ENCODE results near the gene MEGF6.

Gene MEGF6

DNA sequence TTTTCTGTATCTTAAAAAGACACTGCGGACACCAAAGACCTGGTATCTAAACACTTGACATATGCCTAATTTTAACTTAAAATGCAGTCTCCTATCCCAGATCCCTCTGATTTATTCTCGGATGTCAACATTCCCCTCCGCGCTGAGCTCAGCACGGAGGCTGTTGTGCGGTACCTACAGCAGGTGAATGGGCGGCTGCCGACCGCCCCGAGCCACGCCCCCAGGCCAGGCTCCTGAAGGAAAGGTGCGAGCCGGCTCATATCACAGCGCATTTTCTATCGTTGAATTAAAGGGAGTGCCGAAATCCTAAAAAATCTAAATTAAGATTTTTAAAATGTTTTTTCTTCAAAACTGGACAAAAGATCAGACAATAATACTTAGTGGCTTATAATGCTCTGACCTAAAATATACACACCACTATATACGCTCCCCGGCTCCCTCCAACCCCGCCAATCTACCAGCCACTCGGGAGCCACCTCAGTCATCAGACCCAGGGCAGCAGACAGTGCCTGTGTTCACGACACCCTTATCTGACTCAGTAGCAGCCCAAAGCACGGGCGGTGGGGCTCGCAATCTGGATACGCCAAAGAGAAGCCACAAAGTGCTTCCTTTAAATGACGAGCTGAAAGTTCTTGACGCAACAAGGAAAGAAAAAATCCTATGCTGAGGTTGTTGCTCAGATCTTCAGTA, 34.5 kb upstream of the MEGF6 start:
- DNase-seq (ENCODE audit: low spot score), result no peak

DNA sequence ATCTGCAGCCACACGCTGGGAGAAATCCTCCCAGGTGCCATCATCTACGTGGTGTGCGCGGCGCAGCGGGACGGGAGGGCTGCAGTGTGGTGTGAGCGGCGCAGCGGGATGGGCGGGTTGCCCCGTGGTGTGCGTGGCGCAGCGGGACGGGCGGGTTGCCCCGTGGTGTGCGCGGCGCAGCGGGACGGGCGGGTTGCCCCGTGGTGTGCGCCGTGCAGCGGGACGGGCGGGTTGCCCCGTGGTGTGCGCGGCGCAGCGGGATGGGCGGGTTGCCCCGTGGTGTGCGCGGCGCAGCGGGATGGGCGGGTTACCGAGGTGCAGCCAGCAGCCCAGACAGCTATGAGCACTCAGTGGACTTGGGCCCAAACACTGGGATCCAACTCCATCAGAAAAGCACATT, 33.9 kb upstream of the MEGF6 start:
- no peak for DNase-seq (ENCODE audit: low spot score)

DNA sequence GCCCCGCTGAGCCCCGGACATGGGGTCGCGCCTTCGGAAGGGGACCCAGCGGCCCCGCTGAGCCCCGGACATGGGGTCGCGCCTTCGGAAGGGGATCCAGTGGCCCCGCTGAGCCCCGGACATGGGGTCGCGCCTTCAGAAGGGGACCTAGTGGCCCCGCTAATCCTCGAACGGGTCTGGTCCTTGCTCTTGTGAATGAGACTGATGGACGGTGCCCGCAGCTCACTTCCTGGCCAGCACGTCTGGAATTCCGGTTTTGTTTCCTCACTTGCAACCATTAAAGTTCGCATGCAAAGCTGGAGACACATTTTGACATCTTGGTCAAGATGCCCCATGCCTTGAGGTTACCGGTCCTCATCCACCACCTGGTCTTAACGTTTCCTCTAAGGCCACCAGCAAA, 33.0 kb upstream of the MEGF6 start:
- DNase-seq (ENCODE audit: low spot score), result no peak

DNA sequence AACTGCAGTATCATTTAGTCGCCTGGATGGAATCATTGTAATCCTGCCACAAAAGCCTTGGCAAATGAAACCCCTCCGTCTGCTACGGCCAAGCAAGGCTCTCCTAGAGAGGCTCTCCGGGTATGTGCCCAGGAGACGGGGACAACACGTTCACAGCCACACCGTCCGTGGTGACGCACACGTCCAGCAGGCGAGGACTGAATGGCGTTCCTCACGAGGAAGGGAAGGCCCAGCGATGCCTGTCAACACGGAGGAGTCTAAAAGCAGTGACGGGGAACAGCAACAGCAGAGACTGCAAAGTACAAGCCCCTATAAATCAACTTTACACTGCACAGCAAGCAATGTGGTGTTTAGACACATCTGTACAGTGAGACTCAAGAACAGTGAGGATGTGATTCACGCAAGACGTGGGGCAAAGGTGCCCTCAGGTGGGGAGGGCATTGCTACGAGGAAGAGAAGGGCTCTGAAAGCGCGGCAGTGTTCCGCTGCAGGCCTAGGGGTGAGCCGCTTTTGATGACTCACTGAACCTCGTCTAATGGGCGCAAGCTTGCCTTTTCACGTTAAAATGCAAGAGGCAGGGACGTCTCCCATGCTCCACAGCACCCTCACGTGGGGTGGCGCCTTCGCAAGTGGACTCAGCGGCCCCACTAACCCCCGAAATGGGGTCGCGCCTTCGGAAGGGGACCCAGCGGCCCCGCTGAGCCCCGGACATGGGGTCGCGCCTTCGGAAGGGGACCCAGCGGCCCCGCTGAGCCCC, 31.8 kb upstream of the MEGF6 start:
- DNase-seq (ENCODE audit: low spot score), result no peak

DNA sequence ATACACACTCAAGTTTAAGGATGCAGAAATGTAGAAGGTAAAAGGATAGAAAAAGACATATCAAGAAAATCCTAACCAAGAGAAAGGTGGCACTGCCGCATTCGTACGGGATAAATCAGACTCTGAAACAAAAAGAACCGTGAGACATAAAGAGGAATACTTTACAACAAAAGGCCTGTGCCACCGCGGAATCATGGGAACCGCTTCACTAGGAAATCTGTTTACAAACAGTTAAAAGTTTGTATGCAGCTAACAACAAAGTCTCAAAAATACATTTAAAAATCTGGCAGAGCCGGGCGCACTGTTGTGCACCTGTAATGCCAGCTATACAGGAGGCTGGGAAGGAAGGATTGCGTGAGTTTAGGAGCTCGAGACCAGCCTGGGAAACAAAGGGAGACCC, 30.5 kb upstream of the MEGF6 start:
- DNase-seq (ENCODE audit: low spot score), result no peak

DNA sequence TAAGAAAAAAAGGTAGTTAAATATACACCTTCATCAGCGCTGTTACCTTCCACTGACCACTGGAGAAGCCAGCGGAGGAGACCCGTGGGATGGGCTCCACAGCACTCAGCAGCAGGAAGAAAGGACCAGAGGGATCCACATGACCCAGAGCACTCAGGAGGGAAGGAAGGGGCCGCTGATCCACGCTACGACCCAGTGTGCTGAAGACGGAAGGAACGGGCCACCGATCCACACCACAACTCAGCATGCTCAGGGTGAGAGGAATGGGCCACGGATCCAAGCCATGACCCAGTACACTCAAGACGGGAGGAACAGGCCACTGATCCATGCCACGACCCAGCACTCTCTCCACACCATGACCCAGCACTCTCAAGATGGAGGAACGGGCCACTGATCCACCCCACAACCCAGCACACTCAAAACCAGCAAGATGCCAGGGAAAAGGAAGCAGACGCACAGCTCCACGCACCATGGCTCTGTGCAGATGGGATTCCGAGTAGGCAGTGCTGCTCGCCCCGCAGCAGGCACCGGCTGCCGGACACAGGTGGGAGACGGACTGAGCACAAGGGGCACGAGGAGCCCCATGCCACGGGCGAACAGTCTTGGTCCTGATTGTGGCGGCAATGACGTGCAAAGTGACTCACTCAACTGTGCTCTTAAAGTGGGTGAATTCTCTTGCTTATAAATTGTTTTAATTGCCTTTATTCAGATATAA, 29.9 kb upstream of the MEGF6 start:
- DNase-seq (ENCODE audit: low spot score), result no peak

DNA sequence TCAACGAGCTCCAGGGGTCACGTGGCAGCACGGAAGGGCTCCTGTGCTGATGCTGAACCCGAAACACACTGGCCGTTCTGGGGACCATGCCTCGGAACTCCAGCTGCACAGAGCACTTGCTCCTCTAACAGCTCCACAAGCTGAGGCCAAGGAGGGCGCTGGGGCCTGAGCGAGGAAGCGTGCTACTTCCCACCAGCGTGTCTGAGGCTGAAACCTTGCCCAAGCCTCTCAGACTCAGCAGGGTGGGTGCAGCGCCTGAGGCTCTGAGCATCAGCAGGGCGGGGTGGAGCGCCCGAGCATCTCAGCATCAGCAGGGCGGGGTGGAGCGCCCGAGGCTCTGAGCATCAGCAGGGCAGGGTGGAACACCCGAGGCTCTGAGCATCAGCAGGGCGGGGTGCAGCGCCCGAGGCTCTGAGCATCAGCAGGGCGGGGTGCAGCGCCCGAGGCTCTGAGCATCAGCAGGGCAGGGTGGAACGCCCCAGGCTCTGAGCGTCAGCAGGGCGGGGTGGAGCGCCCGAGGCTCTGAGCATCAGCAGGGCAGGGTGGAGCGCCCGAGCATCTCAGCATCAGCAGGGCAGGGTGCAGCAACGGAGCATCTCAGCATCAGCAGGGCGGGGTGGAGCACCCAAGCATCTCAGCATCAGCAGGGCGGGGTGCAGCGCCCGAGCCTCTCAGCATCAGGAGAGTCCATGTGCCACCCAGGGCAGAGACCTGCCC, 29.0 kb upstream of the MEGF6 start:
- no peak for DNase-seq (ENCODE audit: low spot score)

DNA sequence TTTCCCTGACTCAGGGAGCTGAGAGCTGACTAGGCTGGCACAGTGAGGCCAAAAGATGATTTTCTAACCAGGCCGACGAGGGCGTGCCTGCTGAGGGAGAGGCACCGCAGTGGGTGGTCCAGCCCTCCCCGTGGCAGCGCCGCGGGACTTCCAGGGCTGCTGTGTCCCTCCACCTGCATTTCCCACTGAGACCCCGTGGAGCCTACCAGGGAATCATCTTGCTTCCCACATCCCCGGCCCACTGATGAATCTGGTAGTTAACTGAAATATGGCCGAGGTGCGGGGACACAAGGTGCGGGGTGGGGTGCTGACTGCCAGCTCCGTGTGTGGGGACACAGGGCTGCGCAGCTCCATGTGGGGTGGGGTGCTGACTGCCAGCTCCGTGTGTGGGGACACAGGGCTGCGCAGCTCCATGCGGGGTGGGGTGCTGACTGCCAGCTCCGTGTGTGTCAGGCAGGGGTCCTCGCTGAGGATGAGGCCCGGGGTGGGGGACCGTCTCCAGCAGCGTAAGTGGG, 28.1 kb upstream of the MEGF6 start:
- DNase-seq (ENCODE audit: low spot score), result no peak

DNA sequence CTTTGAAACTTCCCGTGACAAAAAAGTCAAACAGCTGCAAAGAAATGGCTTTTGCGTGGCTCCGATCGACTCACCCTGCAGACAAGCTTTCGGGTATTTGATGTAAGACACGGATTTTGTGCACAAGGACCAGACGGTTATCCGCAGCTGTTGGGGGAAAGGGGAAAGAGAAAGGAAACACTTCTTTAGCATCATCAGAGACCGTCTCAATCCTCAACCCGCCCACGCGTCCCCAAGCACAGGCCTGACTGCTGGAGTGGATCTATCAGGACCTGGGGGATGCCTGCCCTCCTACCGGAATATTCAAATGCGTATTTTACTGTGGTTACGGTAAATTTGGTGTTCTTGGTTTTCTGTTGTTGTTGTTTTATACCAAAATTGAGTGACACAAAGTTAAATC, 27.4 kb upstream of the MEGF6 start:
- no peak for DNase-seq (ENCODE audit: low spot score)

DNA sequence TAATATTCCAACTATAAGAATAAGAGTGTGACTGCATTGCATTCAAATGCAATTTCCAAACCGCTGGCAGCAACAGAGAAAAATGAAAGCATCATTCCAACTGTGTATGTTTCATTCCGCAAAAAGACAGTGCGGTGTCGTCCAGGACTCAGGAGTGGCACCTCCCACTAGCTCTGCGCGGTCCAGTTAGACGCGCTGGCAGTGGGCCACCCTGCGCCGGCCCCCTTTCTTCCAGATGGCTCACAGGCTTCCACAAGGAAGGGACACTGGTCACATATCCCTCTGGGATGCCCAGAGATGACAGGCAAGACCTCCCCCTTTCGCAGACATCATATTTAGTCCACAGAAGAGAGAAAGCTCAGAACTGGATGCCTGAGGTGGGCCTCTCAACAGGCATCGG, 26.7 kb upstream of the MEGF6 start:
- DNase-seq (ENCODE audit: low spot score), result no peak

DNA sequence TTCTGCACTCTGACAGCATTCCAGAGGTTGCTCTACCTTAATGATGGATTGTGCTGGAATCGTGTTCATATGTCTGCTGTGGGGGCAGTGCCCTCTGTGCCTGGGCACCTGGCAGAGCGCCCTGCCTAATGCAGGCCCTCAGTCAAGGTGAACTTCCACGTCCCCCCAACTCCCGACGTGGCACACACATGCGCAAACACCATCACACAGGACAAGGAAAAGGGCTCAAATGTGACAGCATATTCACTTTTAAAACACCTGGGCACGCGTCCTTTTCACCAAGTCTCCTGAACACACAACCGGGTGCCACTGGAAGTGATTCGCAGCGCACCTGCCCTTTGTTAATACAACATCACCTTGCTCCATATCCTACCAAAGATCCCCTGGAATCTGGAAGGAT, 25.2 kb upstream of the MEGF6 start:
- no peak for DNase-seq (ENCODE audit: low spot score)

DNA sequence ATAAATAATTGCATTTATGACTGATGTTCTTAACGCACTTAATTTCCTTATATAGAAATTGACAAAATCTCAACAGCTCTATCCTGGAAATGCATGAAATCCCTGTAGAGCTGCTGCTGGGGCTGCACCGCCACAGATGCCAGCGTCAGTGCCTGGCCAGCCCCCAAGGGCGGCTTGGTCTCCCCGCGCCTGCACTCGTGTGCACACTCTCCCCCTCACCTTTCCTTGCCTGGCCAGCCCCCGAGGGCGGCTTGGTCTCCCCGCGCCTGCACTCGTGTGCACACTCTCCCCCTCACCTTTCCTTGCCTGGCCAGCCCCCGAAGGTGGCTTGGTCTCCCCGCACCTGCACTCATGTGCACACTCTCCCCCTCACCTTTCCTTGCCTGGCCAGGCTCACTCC, 24.8 kb upstream of the MEGF6 start:
- no peak for DNase-seq (ENCODE audit: low spot score)

DNA sequence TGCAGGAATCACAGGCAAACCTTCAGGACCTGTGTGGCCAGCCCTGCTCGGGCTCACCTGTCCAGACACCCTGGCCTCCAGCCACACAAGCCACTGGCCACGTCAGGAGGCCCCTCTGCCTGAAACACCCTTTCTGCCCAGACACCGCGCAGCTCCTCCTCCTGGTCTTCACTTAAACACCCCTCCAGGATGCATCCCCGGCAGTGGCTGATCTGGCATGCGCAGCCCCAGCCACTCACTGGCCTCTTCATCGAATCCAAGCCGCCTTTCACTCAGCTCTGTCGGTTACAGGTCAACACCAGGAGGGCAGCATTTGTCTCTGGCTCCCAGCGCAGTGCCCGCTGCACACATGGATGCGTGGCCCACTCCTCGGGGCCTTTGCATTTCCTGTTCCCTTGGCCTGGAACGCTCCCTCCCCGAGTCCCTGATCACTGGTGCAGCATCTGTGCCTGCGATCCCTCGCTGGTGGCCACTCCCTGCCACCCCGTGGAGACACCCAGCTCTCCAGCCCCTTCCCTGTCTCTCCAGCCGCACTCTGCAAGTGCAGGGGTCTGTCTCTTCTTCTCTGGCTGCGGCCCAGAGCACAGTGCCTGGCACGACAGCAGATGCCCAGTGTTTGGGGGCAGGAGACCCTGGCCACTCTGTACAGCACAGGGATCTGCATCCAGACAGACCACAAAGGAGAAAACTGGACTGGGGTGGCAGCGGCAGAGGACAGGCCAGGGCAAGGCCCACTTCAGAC, 22.9 kb upstream of the MEGF6 start:
- no peak for DNase-seq (ENCODE audit: low spot score)

DNA sequence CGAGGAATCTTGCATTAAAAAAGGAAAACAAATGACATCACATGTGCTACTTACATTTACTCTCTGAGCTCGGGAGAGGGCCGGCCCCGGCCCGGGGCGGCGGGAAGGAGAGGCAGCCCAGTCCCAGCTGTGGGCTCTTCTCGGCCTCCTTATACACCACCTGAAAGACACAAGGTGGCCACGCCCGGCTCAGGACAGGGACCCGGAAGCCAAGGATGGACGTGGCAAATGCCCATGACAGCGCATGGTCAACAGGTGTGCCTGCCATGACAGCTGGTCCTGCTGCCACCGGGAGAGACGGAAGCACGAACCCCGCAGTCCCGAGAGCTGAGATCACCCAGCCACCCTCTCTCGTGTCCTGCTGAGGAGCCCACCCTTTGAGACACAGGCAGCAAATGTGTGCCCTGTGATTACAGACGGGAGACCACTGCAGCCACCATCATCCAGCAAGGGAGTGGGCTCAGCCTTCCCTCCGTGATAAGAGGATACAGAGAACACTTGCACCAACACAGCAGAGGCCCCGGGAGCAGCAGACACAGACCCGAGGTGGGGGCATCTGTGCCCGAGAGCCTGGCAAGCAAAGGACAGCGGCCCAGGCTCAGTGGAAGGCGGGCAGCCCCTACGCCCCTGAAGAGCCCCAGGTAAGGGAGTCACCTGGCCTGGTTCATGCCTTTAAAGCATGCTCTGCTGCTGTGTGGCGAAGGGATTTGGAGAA, 22.2 kb upstream of the MEGF6 start:
- DNase-seq (ENCODE audit: low spot score), result no peak

DNA sequence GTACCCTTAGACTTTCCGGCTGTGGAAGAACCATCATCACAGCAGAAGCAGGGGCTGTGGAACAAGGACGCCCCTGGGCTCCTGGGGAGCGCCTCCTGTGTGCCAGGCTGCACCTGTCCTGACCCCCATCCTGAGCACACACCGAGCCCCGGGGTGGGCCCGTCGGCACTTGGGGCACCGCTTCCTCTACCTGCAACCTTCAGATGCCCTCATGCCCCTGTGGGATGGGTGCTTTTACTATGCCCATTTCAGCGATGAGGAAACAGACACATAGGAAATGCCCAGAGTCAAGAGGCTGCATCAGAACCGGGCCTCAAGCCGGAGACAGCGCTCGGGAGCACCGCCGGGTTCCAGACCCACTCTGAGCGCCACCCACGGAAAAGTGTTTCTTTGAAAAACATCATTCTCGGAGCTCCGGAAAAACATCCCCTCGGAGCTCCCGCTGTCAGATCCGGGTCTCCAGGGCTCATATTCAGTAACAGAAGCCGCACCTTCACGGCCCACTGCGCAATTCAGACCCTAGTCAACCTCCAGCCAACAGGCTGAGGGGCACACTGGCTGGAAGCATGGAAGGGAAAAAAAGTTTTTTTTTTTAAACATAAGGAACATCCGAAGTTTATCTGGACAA, 21.5 kb upstream of the MEGF6 start:
- no peak for DNase-seq (ENCODE audit: low spot score)

DNA sequence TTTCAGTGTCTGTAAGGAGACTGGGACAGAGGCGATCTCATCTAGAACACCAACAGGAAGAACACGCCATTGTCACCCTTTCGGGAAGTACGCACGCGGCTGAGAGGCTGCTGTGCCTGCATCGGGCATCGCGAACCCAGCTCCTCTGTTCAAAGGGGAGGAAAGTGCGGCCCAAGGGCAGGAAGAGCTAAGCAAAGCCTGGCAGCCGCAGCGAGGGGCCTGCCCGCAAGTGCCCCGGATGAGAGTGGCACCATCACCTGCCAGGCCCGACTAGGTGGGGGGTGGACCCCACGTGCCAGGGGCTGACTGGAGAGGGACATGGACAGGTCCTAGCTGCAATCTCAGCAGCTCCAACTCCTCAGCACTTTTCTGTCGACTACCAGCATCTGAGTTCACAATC, 21.0 kb upstream of the MEGF6 start:
- DNase-seq (ENCODE audit: low spot score), result no peak

DNA sequence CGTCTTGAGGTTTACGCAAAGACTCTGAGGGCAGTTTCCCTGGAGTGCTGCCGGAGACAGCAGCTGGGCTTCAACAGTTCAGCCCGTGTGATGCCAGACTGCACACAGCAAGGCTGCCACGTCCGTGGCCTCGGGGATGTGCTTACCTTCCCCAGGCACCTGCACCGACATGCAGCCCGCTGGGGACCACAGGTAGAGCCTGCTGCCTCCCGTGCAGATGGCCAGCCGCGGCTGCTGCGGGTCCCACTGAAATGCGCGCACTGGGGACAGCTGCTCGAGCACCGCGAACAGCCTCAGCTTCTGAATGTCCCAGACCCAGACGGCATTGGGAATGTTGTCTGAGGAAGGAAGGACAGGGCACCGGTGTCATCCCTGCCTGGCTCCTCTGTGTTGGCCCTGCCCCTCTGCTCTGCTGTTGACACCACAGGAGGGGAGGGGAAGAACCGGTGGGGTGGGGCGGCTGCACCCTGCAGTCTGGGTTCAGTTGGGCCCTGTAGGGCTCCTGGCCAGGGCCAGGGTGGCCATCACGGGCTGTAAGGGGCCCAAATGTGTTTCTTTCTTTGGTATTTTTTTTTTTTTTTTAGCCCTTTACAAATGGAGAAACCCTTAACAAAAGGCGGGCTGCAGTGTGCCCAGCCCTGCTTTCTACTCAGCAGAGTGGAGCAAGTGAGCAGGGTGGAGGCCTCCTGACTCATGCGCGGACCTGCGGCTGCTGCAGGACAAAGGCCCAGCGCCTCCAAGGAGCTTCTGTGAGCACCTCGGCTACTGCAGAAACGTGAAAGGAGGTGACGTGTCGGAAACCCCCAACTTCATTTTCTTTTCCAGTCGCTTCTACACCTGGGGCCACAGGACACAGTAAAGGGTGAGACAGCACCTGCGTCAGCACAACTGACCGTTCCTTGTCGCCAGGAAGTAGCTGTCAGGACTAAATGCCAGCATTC, 20.3 kb upstream of the MEGF6 start:
- DNase-seq (ENCODE audit: low spot score), result no peak

DNA sequence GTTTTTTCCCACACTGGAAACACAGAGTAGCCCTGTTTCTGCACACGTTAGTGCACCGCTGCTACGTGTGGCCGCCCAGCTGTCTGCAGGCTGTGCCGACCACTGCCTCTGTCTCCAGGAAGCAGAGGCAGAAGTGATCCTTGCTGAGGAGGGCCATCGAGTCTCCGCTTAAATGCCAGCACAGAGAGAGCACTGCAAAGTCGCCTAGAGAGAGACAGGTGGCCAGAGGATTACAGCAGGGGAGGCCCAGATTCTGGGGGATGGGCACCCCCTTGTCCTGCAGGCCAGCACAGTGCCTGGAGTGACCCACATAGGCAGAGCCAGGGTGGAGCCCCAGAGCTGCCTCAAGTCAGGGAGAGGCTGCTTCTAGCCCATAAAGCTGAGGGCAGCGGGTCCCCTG, 19.6 kb upstream of the MEGF6 start:
- DNase-seq (ENCODE audit: low spot score), result no peak

DNA sequence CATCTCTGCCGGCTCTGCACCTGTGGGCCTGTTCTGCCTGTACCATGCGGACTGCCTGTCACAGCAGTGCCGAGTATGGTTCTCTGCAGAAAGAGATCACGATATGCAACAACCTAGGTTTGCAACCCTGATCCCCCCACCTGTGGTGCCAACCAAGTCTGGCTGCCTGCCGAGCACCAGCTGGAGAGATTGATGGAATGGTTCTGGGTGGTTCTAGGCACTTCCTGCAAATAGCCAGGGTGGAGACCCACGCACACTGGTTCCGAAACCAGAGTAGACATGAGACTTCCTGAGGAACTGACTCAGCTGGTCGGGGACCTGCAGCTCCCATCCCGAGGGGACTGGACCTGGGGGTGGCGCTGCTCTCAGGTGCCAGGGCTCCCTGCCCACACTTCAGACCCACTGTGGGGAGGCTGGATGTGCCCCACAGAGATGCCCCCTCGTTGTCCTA, 18.9 kb upstream of the MEGF6 start:
- DNase-seq (ENCODE audit: low spot score), result no peak

Measured in hematopoietic multipotent progenitor cell treated with erythropoietin and hydrocortisone succinate and interleukin-3 and kit ligand, for 17 days (in vitro differentiated cells).